ENCODE data around the gene PHOSPHO2. TPM values are rescaled to one million over a fixed set of nuclear protein-coding genes. Genes with fewer than 3 reads are reported as not detected.

PHOSPHO2 gene
- total and polyA plus RNA-seq, 2 donors (not counting 3 experiments of a cell fraction or from before 2014, with no cell fraction given) = 0.69 to 2.7 TPM

DNA sequence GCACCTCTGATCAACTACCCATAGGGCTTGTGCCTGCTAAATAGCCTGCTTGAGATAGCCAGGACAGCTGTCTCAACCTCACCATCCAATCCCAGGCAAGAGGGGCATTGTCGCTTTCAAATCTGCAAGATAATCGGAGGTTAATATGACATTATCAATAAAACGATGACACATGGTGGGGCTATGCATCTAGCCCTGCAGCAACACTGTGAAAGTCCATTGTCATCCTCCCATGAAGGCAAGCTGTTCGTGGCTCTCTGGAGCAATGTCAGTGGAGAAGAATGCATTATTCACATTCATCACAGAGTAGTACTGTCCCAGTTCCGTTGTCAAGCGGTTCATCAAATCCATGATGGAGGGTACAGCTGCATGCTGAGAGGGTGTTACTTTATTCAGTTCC, 20.4 kb downstream of the PHOSPHO2 start:
- H2AFZ ChIP-seq (ENCODE audit: low read depth, low read length) = no peak overlapping the region
- ChIA-PET POLR2A (no interaction called here), CTCF (interaction anchor here (1.5 kb wide), 1 partner anchor 10 kb away, joined by 3 read pairs; no protein-coding TSS in a partner anchor)
- H3K4me3 ChIP-seq (replicated peaks in 1 of 3; ENCODE audit: insufficient read depth in 1 of 3, low read depth in 1 of 3, low read length in 3 of 3) = no peak overlapping the region
- no peak for DNase-seq (ENCODE audit: low read depth, low spot score)
- H3K9me3 ChIP-seq (replicated peaks; ENCODE audit: control insufficient read depth, insufficient read depth, low read length) = no peaks in the 10 kb centered on the region
- no peak overlapping the region for H3K9ac ChIP-seq (replicated peaks; ENCODE audit: extremely low read depth, insufficient read depth, low read length)
- H3K27me3 ChIP-seq (ENCODE audit: control insufficient read depth in 2 of 2, insufficient read depth in 2 of 2, low read length in 2 of 2) = no peaks in the 10 kb centered on the region
- dilution Hi-C loops (cut with MboI; ENCODE audit: extremely low pct_ligation_motif_present, low sequenced_read_pairs) (no loop called here), intact Hi-C loops (cut with micrococcal nuclease) (no loop called here)
- no peaks in the 10 kb centered on the region for H3K36me3 ChIP-seq (ENCODE audit: control insufficient read depth in 2 of 2, extremely low read depth in 1 of 2, insufficient read depth in 2 of 2, low read length in 2 of 2)
- TF ChIP-seq JUN (IDR thresholded peaks at IDR 0.05; ENCODE audit: borderline replicate concordance, insufficient read depth, insufficient read length, low read depth) (no peak), GATA2 (IDR thresholded peaks at IDR 0.05; ENCODE audit: insufficient read depth, insufficient read length, low read depth, low read length) (no peak), MYC (IDR thresholded peaks at IDR 0.05; ENCODE audit: low read depth, low read length) (no peak), EZH2 (IDR thresholded peaks at IDR 0.05; ENCODE audit: borderline replicate concordance, low read depth, low read length, severe bottlenecking) (no peak), POLR2AphosphoS5 (IDR thresholded peaks at IDR 0.05; ENCODE audit: insufficient read depth, low read depth, low read length) (no peak), POLR2A (IDR thresholded peaks at IDR 0.05; ENCODE audit: low read depth, low read length) (no peak), FOS (IDR thresholded peaks at IDR 0.05; ENCODE audit: borderline replicate concordance, insufficient read depth, low read length) (no peak)
- TF ChIP-seq, protein P1, sequence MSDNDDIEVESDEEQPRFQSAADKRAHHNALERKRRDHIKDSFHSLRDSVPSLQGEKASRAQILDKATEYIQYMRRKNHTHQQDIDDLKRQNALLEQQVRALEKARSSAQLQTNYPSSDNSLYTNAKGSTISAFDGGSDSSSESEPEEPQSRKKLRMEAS (IDR thresholded peaks at IDR 0.05; ENCODE audit: insufficient read depth, insufficient read length) = no peak
- TF ChIP-seq, protein P2, sequence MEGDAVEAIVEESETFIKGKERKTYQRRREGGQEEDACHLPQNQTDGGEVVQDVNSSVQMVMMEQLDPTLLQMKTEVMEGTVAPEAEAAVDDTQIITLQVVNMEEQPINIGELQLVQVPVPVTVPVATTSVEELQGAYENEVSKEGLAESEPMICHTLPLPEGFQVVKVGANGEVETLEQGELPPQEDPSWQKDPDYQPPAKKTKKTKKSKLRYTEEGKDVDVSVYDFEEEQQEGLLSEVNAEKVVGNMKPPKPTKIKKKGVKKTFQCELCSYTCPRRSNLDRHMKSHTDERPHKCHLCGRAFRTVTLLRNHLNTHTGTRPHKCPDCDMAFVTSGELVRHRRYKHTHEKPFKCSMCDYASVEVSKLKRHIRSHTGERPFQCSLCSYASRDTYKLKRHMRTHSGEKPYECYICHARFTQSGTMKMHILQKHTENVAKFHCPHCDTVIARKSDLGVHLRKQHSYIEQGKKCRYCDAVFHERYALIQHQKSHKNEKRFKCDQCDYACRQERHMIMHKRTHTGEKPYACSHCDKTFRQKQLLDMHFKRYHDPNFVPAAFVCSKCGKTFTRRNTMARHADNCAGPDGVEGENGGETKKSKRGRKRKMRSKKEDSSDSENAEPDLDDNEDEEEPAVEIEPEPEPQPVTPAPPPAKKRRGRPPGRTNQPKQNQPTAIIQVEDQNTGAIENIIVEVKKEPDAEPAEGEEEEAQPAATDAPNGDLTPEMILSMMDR (IDR thresholded peaks at IDR 0.05; ENCODE audit: extremely low read depth in 1 of 2, insufficient read depth in 1 of 2, low read depth in 1 of 2, low read length in 2 of 2) = no peak
- no peaks in the 10 kb centered on the region for H4K20me1 ChIP-seq (replicated peaks; ENCODE audit: control insufficient read depth, extremely low read depth, insufficient read depth, low read length)
- H3K27ac ChIP-seq (ENCODE audit: insufficient read depth, low read depth, low read length) = no peak overlapping the region
- peaks cover 26% of the 10 kb centered on the region for H3K4me1 ChIP-seq (ENCODE audit: control insufficient read depth, extremely low read depth, insufficient read depth, low read length)
- no TSS peak for BruUV-seq (replicated peaks)
- H3K79me2 ChIP-seq (ENCODE audit: control insufficient read depth, insufficient read depth, low read length) = no peaks in the 10 kb centered on the region
- FAIRE-seq = no peak
- no peak overlapping the region for H3K4me2 ChIP-seq (ENCODE audit: insufficient read depth, low read length)
- no peaks in the 10 kb centered on the region for H3K9me1 ChIP-seq (replicated peaks; ENCODE audit: control insufficient read depth, extremely low read depth, insufficient read depth, low read length)
